HCT116 (cell line): ENCODE measurements around the gene CAPN2. TPM values are rescaled to one million over a fixed set of nuclear protein-coding genes. Genes with fewer than 3 reads are reported as not detected.

Source experiments
- ATAC-seq: fragments of 200-7000 bp; cut with Tn5 transposase; 2 replicates; pipeline ENCODE4 v1.9.1; 2020; ENCODE audit warnings: mild to moderate bottlenecking, moderate library complexity
- BruUV-seq: library from RNA; stranded (reverse); fragments of 400-500 nt; replicated peaks from 2 replicates; lab custom pipeline; 2021; lab: Mats Ljungman, UMichigan
- CTCF ChIA-PET: fragments of 300-600 bp; sonication (Branson Sonifier 250); formaldehyde crosslinking; loops from one replicate; lab custom pipeline; 2021; ENCODE audit warnings: antibody characterized with exemption; lab: Charles Lee
- POLR2A ChIA-PET: fragments of 300-600, 350-600 bp; sonication (Branson Sonifier 250); formaldehyde crosslinking; loops from one replicate; lab custom pipeline; 2021; ENCODE audit warnings: antibody characterized with exemption; lab: Charles Lee
- RAD21 ChIA-PET, 2 experiments: fragments of 300-600 bp; sonication (Branson Sonifier 250); formaldehyde crosslinking; loops; one replicate each; lab custom pipeline; 2023; ENCODE audit warnings: low total read pairs in 2 of 2; ENCODE audit not compliant: uncharacterized antibody in 2 of 2, unreplicated experiment in 2 of 2, low non-redundant PET in 1 of 2; lab: Charles Lee
- DNase-seq: peaks from one replicate; pipeline ENCODE4 v3.0.0-alpha.2; 2010; ENCODE audit warnings: low read depth, low spot score
- H2AFZ ChIP-seq: fragments of 200-600 bp; shearing (Covaris generic), sonication (generic); 2 replicates; pipeline ENCODE4 v1.6.1; 2017; ENCODE audit warnings: low read depth, mixed run types, mixed read lengths, antibody characterized with exemption, low read length; ENCODE audit not compliant: poor library complexity, severe bottlenecking
- H3K27ac ChIP-seq: 2 replicates; pipeline ENCODE4 v1.5.1; 2012; ENCODE audit warnings: low read depth, low read length
- H3K27me3 ChIP-seq: fragments of 200-600 bp; sonication (generic); 2 replicates; pipeline ENCODE4 v1.6.1; 2016; ENCODE audit warnings: mixed run types, low read length, mixed read lengths; ENCODE audit not compliant: insufficient read depth
- H3K36me3 ChIP-seq, 2 experiments: fragments of 200-500 bp in 1 of 2; fragments of 200-600 bp in 1 of 2; sonication (Bioruptor generic) in 1 of 2; sonication (generic) in 1 of 2; 2 replicates each; pipeline versions ENCODE4 v1.5.1 to v1.6.1; 2014 to 2016; ENCODE audit warnings: low read length in 2 of 2, inconsistent platforms in 1 of 2, mixed read lengths in 1 of 2, mixed run types in 1 of 2; ENCODE audit not compliant: insufficient read depth in 2 of 2, control insufficient read depth in 1 of 2
- H3K4me1 ChIP-seq, 2 experiments: fragments of 200-600 bp in 1 of 2; sonication (generic) in 1 of 2; 2 replicates each; pipeline versions ENCODE4 v1.5.1 to v1.6.1; 2012 to 2017; ENCODE audit warnings: low read length in 2 of 2, inconsistent platforms in 1 of 2, mild to moderate bottlenecking in 1 of 2, mixed read lengths in 1 of 2, mixed run types in 1 of 2, moderate library complexity in 1 of 2; ENCODE audit not compliant: insufficient read depth in 2 of 2, control insufficient read depth in 1 of 2
- H3K4me2 ChIP-seq: fragments of 200-600 bp; sonication (generic); 2 replicates; pipeline ENCODE4 v1.6.1; 2017; ENCODE audit warnings: mixed run types, low read length, mixed read lengths
- H3K4me3 ChIP-seq, 2 experiments: fragments of 200-600 bp in 1 of 2; sonication (generic) in 1 of 2; replicated peaks in 1 of 2; 2 replicates each; pipeline ENCODE4 v1.5.1; 2011 to 2016; ENCODE audit warnings: low read length in 2 of 2, control low read depth in 1 of 2, low read depth in 1 of 2, mild to moderate bottlenecking in 1 of 2, mixed read lengths in 1 of 2, mixed run types in 1 of 2
- H3K79me2 ChIP-seq: fragments of 200-600 bp; sonication (generic); 2 replicates; pipeline ENCODE4 v1.6.1; 2017; ENCODE audit warnings: mild to moderate bottlenecking, mixed run types, low read length, moderate library complexity, mixed read lengths; ENCODE audit not compliant: insufficient read depth
- H3K9ac ChIP-seq: fragments of 200-600 bp; sonication (generic); 2 replicates; pipeline ENCODE4 v1.6.1; 2016; ENCODE audit warnings: low read length, mixed read lengths
- H3K9me2 ChIP-seq: fragments of 200-600 bp; sonication (generic), shearing (Covaris generic); 2 replicates; pipeline ENCODE4 v1.6.1; 2017; ENCODE audit warnings: mixed run types, mild to moderate bottlenecking, moderate library complexity; ENCODE audit not compliant: insufficient read depth
- H3K9me3 ChIP-seq, 2 experiments: fragments of 200-500 bp in 1 of 2; fragments of 200-600 bp in 1 of 2; sonication (Bioruptor generic) in 1 of 2; sonication (generic) in 1 of 2; 2 replicates each; pipeline ENCODE4 v1.6.1; 2014 to 2017; ENCODE audit warnings: low read length in 2 of 2, mixed read lengths in 2 of 2, inconsistent platforms in 1 of 2, low read depth in 1 of 2, mild to moderate bottlenecking in 1 of 2, mixed run types in 1 of 2, moderate library complexity in 1 of 2; ENCODE audit not compliant: control insufficient read depth in 1 of 2, insufficient read depth in 1 of 2
- H4K20me1 ChIP-seq: fragments of 200-600 bp; sonication (generic), shearing (Covaris generic); 2 replicates; pipeline ENCODE4 v1.6.1; 2017; ENCODE audit warnings: mixed run types, mild to moderate bottlenecking, moderate library complexity; ENCODE audit not compliant: insufficient read depth
- CBX3 ChIP-seq: IDR thresholded peaks from 2 replicates; pipeline ENCODE4 v1.6.1; 2012; ENCODE audit warnings: low read depth
- CEBPB ChIP-seq: IDR thresholded peaks from 2 replicates; pipeline ENCODE4 v1.6.1; 2012; ENCODE audit warnings: low read depth
- EGR1 ChIP-seq: IDR thresholded peaks from 2 replicates; pipeline ENCODE4 v1.6.1; 2012; ENCODE audit warnings: low read depth
- ELF1 ChIP-seq: IDR thresholded peaks from 2 replicates; pipeline ENCODE4 v1.6.1; 2012; ENCODE audit warnings: low read depth, borderline replicate concordance
- EZH2 ChIP-seq: fragments of 200-600 bp; sonication (generic); IDR thresholded peaks from 2 replicates; pipeline ENCODE4 v1.6.1; 2017; ENCODE audit warnings: antibody characterized with exemption, mixed run types
- EZH2phosphoT487 ChIP-seq: fragments of 200-600 bp; IDR thresholded peaks from 2 replicates; pipeline ENCODE4 v1.6.1; 2018; ENCODE audit warnings: antibody characterized with exemption, borderline replicate concordance
- JUND ChIP-seq: IDR thresholded peaks from 2 replicates; pipeline ENCODE4 v1.6.1; 2012
- POLR2A ChIP-seq: IDR thresholded peaks from 2 replicates; pipeline ENCODE4 v1.7.0; 2011; ENCODE audit warnings: borderline replicate concordance; ENCODE audit not compliant: insufficient read depth, insufficient read length; ENCODE audit errors: extremely low read depth
- POLR2AphosphoS5 ChIP-seq: IDR thresholded peaks from 2 replicates; pipeline ENCODE4 v1.6.1; 2011; ENCODE audit warnings: mild to moderate bottlenecking, low read depth, low read length, moderate library complexity
- SIN3A ChIP-seq: IDR thresholded peaks from 2 replicates; pipeline ENCODE4 v1.6.1; 2012; ENCODE audit warnings: low read depth
- YY1 ChIP-seq: IDR thresholded peaks from 2 replicates; pipeline ENCODE4 v1.6.1; 2011; ENCODE audit warnings: low read length, low read depth, moderate library complexity, mild to moderate bottlenecking; ENCODE audit not compliant: insufficient replicate concordance; ENCODE audit errors: extremely low read depth
- ZFX ChIP-seq: fragments of 450-650 bp; IDR thresholded peaks from 2 replicates; pipeline ENCODE4 v1.6.1; 2017
- intact Hi-C: fragments of 100-400 bp; cut with micrococcal nuclease; formaldehyde crosslinking; loops from 2 replicates; pipeline ENCODE4 v1.10.0; 2022
- total RNA-seq: library from RNA; stranded (reverse); gene quantifications from one replicate; pipeline ENCODE4 v1.2.1, GENCODE V29; 2021; ENCODE audit not compliant: unreplicated experiment
- TF ChIP-seq, protein P1 (sequence below): IDR thresholded peaks from 2 replicates; pipeline ENCODE4 v1.6.1; 2012; ENCODE audit warnings: low read depth
- TF ChIP-seq, protein P2 (sequence below): IDR thresholded peaks from 2 replicates; pipeline ENCODE4 v1.6.1; 2011; ENCODE audit warnings: mild to moderate bottlenecking, low read length, moderate library complexity; ENCODE audit not compliant: insufficient replicate concordance; ENCODE audit errors: extremely low read depth
- TF ChIP-seq, protein P3 (sequence below): IDR thresholded peaks from 2 replicates; pipeline ENCODE4 v1.6.1; 2012

CAPN2 gene
- total RNA-seq, 1 experiment from 2014 or later = 173 TPM

DNA sequence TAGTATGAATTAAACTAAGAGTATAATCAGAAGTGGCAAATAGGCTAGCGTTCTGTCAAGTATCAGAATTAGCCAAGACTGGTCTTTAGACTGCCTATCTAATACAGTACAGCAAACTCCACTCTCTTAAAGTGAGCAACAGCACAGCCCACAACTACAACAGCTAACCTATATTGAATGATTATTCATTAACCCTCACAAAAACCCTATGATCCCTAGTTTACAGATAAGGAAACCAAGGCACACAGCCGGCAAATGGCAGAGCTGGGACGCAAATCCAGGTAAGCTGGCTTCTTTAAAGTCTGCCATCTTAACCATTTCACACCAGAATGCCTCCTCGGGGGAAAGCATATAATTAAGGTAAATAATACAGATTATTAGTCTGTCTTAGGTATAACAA is 81.4 kb downstream of the CAPN2 start:
- Histone ChIP-seq H3K79me2 (no peaks in the 10 kb centered on the region; the same call in 1 of the 2 replicates), H3K4me3 (no peak overlapping the region), H3K4me1 (no peaks in the 10 kb centered on the region), H4K20me1 (no peaks in the 10 kb centered on the region), H3K9ac (no peak overlapping the region), H3K9me2 (no peaks in the 10 kb centered on the region), H3K36me3 (peaks cover 5 to 13% of the 10 kb centered on the region in 2 experiments; a peak in 3 of 4 replicates), H3K9me3 (no peaks in the 10 kb centered on the region), H2AFZ (no peak overlapping the region), H3K27ac (no peak overlapping the region), H3K4me2 (no peak overlapping the region), H3K27me3 (no peaks in the 10 kb centered on the region)
- DNase-seq (no peak), ATAC-seq (no peak)
- TF ChIP-seq POLR2AphosphoS5 = no peak
- no peak for TF ChIP-seq CBX3
- no peak for TF ChIP-seq POLR2A
- TF ChIP-seq, protein P1, sequence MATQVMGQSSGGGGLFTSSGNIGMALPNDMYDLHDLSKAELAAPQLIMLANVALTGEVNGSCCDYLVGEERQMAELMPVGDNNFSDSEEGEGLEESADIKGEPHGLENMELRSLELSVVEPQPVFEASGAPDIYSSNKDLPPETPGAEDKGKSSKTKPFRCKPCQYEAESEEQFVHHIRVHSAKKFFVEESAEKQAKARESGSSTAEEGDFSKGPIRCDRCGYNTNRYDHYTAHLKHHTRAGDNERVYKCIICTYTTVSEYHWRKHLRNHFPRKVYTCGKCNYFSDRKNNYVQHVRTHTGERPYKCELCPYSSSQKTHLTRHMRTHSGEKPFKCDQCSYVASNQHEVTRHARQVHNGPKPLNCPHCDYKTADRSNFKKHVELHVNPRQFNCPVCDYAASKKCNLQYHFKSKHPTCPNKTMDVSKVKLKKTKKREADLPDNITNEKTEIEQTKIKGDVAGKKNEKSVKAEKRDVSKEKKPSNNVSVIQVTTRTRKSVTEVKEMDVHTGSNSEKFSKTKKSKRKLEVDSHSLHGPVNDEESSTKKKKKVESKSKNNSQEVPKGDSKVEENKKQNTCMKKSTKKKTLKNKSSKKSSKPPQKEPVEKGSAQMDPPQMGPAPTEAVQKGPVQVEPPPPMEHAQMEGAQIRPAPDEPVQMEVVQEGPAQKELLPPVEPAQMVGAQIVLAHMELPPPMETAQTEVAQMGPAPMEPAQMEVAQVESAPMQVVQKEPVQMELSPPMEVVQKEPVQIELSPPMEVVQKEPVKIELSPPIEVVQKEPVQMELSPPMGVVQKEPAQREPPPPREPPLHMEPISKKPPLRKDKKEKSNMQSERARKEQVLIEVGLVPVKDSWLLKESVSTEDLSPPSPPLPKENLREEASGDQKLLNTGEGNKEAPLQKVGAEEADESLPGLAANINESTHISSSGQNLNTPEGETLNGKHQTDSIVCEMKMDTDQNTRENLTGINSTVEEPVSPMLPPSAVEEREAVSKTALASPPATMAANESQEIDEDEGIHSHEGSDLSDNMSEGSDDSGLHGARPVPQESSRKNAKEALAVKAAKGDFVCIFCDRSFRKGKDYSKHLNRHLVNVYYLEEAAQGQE = no peak
- no peak for TF ChIP-seq EZH2phosphoT487
- no peak for TF ChIP-seq EGR1
- no peak for TF ChIP-seq EZH2
- TF ChIP-seq CEBPB = no peak
- TF ChIP-seq ELF1 = no peak
- no peak for TF ChIP-seq SIN3A
- TF ChIP-seq, protein P2, sequence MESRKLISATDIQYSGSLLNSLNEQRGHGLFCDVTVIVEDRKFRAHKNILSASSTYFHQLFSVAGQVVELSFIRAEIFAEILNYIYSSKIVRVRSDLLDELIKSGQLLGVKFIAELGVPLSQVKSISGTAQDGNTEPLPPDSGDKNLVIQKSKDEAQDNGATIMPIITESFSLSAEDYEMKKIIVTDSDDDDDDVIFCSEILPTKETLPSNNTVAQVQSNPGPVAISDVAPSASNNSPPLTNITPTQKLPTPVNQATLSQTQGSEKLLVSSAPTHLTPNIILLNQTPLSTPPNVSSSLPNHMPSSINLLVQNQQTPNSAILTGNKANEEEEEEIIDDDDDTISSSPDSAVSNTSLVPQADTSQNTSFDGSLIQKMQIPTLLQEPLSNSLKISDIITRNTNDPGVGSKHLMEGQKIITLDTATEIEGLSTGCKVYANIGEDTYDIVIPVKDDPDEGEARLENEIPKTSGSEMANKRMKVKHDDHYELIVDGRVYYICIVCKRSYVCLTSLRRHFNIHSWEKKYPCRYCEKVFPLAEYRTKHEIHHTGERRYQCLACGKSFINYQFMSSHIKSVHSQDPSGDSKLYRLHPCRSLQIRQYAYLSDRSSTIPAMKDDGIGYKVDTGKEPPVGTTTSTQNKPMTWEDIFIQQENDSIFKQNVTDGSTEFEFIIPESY = no peak
- TF ChIP-seq, protein P3, sequence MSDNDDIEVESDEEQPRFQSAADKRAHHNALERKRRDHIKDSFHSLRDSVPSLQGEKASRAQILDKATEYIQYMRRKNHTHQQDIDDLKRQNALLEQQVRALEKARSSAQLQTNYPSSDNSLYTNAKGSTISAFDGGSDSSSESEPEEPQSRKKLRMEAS = no peak
- TF ChIP-seq ZFX = no peak
- no peak for TF ChIP-seq YY1
- no peak for TF ChIP-seq JUND
- intact Hi-C loops = no loop called here
- no TSS peak for BruUV-seq
- ChIA-PET CTCF (no interaction called here), POLR2A (no interaction called here), RAD21 (no interaction called here)
